ENCODE results near the gene CENPI. TPM values are rescaled to one million over a fixed set of nuclear protein-coding genes. Genes with fewer than 3 reads are reported as not detected.

Gene CENPI
- 0.94 and 6.1 TPM in 2 replicates for total RNA-seq (ENCODE audit: low replicate concordance)

GRCh38 chrX:101097546-101098453 is at the start of gene CENPI:
Gene CENPI (plus strand): TSS chrX:101098204. CDS start chrX:101101071, 2,867 bp downstream.

GRCh38 chrX:101051549-101052302 is 46.3 kb upstream of the CENPI start, which contains the start of gene TRMT2B:
Gene TRMT2B (minus strand): TSS chrX:101052111. CDS start chrX:101042289, 9,822 bp downstream.

GRCh38 chrX:101078716-101079598 is 19.0 kb upstream of the CENPI start, which contains the start of gene TMEM35A:
Gene TMEM35A (plus strand): TSS chrX:101078879. CDS start chrX:101079003, 124 bp downstream.

Other genes starting within 250 kb of the CENPI start
- not detected in 2 replicates for gene NOX1, start 223.8 kb upstream of the CENPI start, total RNA-seq (ENCODE audit: low replicate concordance)
- gene XKRX, start 169.3 kb upstream of the CENPI start, total RNA-seq (ENCODE audit: low replicate concordance) = 0.12 and 0.60 TPM in 2 replicates
- gene ARL13A, start 128.5 kb upstream of the CENPI start, total RNA-seq (ENCODE audit: low replicate concordance) = not detected in 2 replicates
- 6.3 and 13.7 TPM in 2 replicates for gene TRMT2B, start 46.1 kb upstream of the CENPI start, total RNA-seq (ENCODE audit: low replicate concordance)
- gene TMEM35A, start 19.3 kb upstream of the CENPI start, total RNA-seq (ENCODE audit: low replicate concordance) = 8.0 and 13.2 TPM in 2 replicates
- 0.12 and 6.7 TPM in 2 replicates for gene DRP2, start 121.6 kb downstream of the CENPI start, total RNA-seq (ENCODE audit: low replicate concordance)
- 0.15 and 0.23 TPM in 2 replicates for gene TAF7L, start 193.1 kb downstream of the CENPI start, total RNA-seq (ENCODE audit: low replicate concordance)